SU-DHL-6 (cell line): ENCODE results near the gene SPSB2.

Source experiments
- CTCF ChIP-seq: fragments of 200-600 bp; sonication (generic); IDR thresholded peaks from one replicate; pipeline ENCODE4 v1.5.1; 2017; ENCODE audit warnings: antibody characterized with exemption, mild to moderate bottlenecking, low read length, moderate library complexity; ENCODE audit not compliant: insufficient read depth, poor library complexity, severe bottlenecking
- EZH2phosphoT487 ChIP-seq: fragments of 200-600 bp; sonication (generic), shearing (Covaris generic); conservative IDR thresholded peaks from 2 replicates; pipeline ENCODE4 v1.6.1; 2018; ENCODE audit warnings: mild to moderate bottlenecking, antibody characterized with exemption, low read length, moderate library complexity, mixed read lengths

DNA sequence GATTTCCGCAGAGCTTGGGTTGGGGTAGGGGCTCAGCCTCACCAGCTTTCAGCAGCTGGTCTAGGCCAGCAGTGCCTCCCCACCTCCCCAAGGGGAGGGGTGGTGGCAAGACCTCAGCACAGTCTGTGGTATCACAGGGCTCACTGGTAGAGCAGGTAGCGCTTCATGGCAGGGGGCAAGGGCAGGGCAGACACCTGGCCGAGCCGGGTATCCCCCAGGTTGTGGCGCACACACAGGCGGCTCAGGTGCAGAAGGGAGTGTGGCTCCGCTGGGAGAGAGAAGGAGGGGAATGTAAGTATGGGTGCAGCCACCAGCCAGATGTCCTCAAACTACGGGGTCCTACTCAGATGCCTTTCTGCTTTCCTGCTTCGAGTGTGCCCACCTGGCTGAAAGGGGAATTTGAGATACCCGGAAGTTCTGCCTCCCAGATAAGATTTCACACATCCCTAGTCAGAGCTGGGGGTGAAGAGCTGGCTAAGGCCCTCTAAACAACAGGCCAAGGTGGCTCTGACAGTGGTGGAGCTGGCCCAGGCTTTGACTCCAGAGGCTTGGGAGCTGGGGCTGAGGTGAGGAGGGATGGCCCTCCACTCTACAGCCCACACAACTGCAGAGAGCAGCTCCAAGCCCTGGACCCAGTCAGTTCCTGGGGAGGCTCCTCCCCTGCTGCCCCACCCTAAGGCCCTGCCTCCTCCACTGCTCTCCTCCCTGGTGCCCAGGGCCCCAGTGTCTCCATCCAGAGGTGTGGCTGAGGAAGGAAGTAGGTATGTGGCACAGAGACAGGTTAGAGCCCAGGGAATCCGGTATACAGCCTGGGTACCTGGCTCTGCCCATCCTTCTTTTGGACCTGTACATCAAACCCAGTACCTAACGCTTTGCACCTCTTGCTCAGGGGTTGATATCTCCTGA lies 1.8 kb downstream of the SPSB2 start:
- no peak for TF ChIP-seq CTCF
- TF ChIP-seq EZH2phosphoT487, result no peak
